WI38 (cell line): ENCODE measurements around the gene HDHD5.

ENCODE experiments used
- H3K4me3 ChIP-seq: 2 replicates; pipeline ENCODE4 v1.5.1; 2011; ENCODE audit warnings: low read depth, mild to moderate bottlenecking, control low read depth, low read length
- TF ChIP-seq, protein P1 (sequence below): IDR thresholded peaks from 2 replicates; pipeline ENCODE4 v1.5.1; 2012; ENCODE audit warnings: low read depth, mild to moderate bottlenecking, control low read depth, low read length

The HDHD5 gene

DNA sequence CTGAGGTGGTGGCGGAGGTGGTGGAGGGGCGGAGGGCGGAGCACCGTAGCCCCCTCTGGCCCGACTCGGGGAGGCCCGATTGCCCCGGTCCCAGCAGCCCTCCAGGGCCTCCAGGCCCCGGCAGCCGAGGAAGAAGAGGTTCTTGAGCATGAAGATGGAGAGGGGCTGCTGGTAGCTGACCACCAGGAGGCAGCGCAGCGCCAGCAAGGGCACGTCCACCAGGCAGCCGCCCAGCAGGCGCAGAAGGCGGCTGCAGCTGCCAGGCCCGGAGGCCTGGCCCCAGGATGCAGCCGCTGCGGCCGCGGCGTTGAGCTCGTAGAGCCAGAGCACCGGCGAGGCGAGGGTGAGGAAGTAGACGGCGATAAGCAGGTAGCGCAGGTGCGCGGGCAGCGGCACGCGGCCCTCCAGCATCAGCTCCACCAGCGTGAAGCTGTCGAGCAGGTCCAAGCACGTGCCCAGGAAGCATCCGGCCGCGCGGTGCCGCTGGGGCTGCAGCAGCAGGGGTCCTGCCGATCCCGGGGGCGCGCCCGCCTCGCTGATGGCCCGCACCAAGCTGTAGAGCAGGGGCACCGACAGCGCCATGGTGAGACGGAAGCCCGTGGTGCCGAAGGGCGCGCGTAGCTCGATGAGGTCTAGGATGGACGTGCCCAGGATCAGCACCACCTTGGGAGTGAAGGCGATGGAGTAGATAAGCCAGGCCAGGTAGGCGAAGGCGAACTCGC is 39.4 kb downstream of the HDHD5 start:
- TF ChIP-seq, protein P1, sequence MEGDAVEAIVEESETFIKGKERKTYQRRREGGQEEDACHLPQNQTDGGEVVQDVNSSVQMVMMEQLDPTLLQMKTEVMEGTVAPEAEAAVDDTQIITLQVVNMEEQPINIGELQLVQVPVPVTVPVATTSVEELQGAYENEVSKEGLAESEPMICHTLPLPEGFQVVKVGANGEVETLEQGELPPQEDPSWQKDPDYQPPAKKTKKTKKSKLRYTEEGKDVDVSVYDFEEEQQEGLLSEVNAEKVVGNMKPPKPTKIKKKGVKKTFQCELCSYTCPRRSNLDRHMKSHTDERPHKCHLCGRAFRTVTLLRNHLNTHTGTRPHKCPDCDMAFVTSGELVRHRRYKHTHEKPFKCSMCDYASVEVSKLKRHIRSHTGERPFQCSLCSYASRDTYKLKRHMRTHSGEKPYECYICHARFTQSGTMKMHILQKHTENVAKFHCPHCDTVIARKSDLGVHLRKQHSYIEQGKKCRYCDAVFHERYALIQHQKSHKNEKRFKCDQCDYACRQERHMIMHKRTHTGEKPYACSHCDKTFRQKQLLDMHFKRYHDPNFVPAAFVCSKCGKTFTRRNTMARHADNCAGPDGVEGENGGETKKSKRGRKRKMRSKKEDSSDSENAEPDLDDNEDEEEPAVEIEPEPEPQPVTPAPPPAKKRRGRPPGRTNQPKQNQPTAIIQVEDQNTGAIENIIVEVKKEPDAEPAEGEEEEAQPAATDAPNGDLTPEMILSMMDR: 0 out of 2 replicates have a peak, but pooled peaks have one; percentile 6
- H3K4me3 ChIP-seq: no peak overlapping the region

- no peak overlapping the region for H3K4me3 ChIP-seq
- TF ChIP-seq, protein P1: no peak
Observed at GRCh38 chr22:17118342-17118741, 40.7 kb downstream of the HDHD5 start.

GRCh38 chr22:17117890-17118289 is 41.2 kb downstream of the HDHD5 start:
- TF ChIP-seq, protein P1: no peak
- H3K4me3 ChIP-seq: no peak overlapping the region

DNA sequence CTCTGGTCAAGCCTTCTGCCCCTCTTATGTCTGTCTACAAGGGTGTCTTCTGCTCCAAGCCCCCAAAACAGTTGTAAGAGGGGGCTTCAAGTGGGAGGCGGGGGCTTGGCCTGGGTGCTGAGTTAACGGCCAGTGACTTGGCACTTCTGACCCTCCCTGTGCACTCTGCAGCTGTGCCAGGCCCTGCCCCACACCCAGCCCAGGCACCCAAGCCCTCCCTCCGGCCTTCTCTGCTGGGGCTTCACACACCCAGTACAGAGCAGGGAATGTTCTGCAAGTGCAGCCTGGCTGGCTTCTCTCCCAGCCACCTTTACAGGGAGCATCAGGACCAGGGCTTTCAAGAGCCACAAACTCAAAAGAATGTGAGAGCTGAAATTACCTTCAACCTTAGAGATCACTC is 41.7 kb downstream of the HDHD5 start:
- TF ChIP-seq, protein P1: no peak
- H3K4me3 ChIP-seq: no peak overlapping the region

DNA sequence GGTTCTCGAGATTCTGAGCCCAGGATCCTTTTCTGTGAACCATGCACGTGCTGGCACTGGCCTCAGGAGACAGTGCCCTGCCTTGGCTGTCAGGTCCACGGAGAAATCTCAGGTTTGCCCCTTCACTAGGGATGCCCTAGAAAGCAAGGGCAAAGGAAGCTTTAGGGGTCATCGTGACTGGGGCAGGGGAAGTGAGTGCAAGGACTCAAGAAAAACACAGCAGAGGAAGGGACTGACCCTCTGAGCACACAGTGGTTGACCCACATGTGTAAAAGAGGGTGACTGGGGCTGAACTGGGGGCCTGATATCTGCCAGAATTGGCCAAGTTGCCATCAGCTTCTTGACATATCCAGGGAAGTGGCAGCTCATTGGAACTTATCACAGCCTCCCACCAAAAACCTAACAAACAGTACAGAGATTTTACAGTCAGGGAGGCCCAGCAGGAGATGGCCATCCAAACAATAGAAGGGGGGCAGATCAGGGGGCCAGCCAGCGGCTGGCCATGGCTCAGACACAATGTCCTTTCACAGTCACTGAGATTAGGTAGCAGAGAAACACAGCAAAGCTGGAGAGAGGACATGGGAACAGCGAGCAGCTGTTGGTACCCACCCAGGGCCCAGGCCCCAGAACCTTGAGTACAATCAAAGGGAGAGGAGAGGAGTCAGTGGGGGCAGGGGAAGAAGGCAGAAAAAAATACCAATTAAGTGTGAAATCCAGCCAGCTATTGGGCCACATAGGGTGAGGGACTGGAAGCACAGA is 42.3 kb downstream of the HDHD5 start:
- H3K4me3 ChIP-seq: no peak overlapping the region
- TF ChIP-seq, protein P1: no peak

GRCh38 chr22:17115945-17116565 is 43.0 kb downstream of the HDHD5 start:
- H3K4me3 ChIP-seq: no peak overlapping the region
- TF ChIP-seq, protein P1: no peak

- no peak overlapping the region for H3K4me3 ChIP-seq
- TF ChIP-seq, protein P1: no peak
Observed at GRCh38 chr22:17115236-17115635, 43.8 kb downstream of the HDHD5 start.
